OCI-LY1 (cell line): ENCODE results near the gene BAIAP2.

ENCODE experiments used
- H2AFZ ChIP-seq: fragments of 200-600 bp; sonication (generic), shearing (Covaris generic); 2 replicates; pipeline ENCODE4 v1.6.0; 2014; ENCODE audit warnings: antibody characterized with exemption, mild to moderate bottlenecking, low read length
- H3F3A ChIP-seq: fragments of 200-600 bp; sonication (generic), shearing (Covaris generic); 2 replicates; pipeline ENCODE4 v1.6.0; 2014; ENCODE audit warnings: mild to moderate bottlenecking, antibody characterized with exemption, low read length, moderate library complexity; ENCODE audit not compliant: insufficient read depth
- H3K27ac ChIP-seq: fragments of 200-600 bp; sonication (generic); 2 replicates; pipeline ENCODE4 v1.5.1; 2014; ENCODE audit warnings: low read length, mixed run types, mild to moderate bottlenecking, low read depth; ENCODE audit not compliant: poor library complexity, severe bottlenecking
- H3K27me3 ChIP-seq: fragments of 200-600 bp; sonication (generic); 2 replicates; pipeline ENCODE4 v1.6.0; 2014; ENCODE audit warnings: antibody characterized with exemption, mild to moderate bottlenecking, low read length, moderate library complexity; ENCODE audit not compliant: insufficient read depth
- H3K36me3 ChIP-seq: fragments of 200-600 bp; sonication (generic); 2 replicates; pipeline ENCODE4 v1.6.1; 2014; ENCODE audit warnings: mild to moderate bottlenecking, antibody characterized with exemption, low read length, moderate library complexity, mixed read lengths; ENCODE audit not compliant: insufficient read depth
- H3K4me1 ChIP-seq: fragments of 200-600 bp; sonication (generic); 2 replicates; pipeline ENCODE4 v1.5.1; 2014; ENCODE audit warnings: mild to moderate bottlenecking, low read length, moderate library complexity; ENCODE audit not compliant: insufficient read depth, severe bottlenecking
- H3K4me2 ChIP-seq: fragments of 200-600 bp; sonication (generic), shearing (Covaris generic); 2 replicates; pipeline ENCODE4 v1.6.1; 2014; ENCODE audit warnings: low read length
- H3K4me3 ChIP-seq: fragments of 200-600 bp; sonication (generic); 2 replicates; pipeline ENCODE4 v1.5.1; 2014; ENCODE audit warnings: low read length, low read depth, mild to moderate bottlenecking, mixed read lengths; ENCODE audit not compliant: poor library complexity, severe bottlenecking
- H3K79me2 ChIP-seq: fragments of 200-600 bp; shearing (Covaris generic); 2 replicates; pipeline ENCODE4 v1.6.1; 2016; ENCODE audit warnings: mixed run types, low read length, mixed read lengths; ENCODE audit not compliant: insufficient read depth
- H3K9ac ChIP-seq: fragments of 200-600 bp; sonication (generic), shearing (Covaris generic); 2 replicates; pipeline ENCODE4 v1.6.1; 2014; ENCODE audit warnings: mild to moderate bottlenecking, low read length, mixed read lengths
- H3K9me2 ChIP-seq: fragments of 200-600 bp; sonication (generic), shearing (Covaris generic); 2 replicates; pipeline ENCODE4 v1.6.1; 2014; ENCODE audit warnings: low read depth, mild to moderate bottlenecking, low read length, mixed read lengths
- H3K9me3 ChIP-seq: fragments of 200-600 bp; shearing (Covaris generic); 2 replicates; pipeline ENCODE4 v1.6.1; 2014; ENCODE audit warnings: low read length, mixed read lengths
- H4K20me1 ChIP-seq: fragments of 200-600 bp; sonication (generic), shearing (Covaris generic); 2 replicates; pipeline ENCODE4 v1.6.0; 2016; ENCODE audit warnings: mild to moderate bottlenecking, low read length; ENCODE audit not compliant: insufficient read depth
- EZH2 ChIP-seq: fragments of 200-600 bp; sonication (generic), shearing (Covaris generic); IDR thresholded peaks from 2 replicates; pipeline ENCODE4 v1.8.0; 2017; ENCODE audit warnings: borderline replicate concordance, mixed run types, mild to moderate bottlenecking, antibody characterized with exemption, low read length, moderate library complexity, mixed read lengths
- TF ChIP-seq, protein P1 (sequence below): fragments of 200-600 bp; sonication (generic), shearing (Covaris generic); IDR thresholded peaks from 2 replicates; pipeline ENCODE4 v1.5.1; 2017; ENCODE audit warnings: mild to moderate bottlenecking, antibody characterized with exemption, low read length, moderate library complexity, mixed read lengths

The BAIAP2 gene

DNA sequence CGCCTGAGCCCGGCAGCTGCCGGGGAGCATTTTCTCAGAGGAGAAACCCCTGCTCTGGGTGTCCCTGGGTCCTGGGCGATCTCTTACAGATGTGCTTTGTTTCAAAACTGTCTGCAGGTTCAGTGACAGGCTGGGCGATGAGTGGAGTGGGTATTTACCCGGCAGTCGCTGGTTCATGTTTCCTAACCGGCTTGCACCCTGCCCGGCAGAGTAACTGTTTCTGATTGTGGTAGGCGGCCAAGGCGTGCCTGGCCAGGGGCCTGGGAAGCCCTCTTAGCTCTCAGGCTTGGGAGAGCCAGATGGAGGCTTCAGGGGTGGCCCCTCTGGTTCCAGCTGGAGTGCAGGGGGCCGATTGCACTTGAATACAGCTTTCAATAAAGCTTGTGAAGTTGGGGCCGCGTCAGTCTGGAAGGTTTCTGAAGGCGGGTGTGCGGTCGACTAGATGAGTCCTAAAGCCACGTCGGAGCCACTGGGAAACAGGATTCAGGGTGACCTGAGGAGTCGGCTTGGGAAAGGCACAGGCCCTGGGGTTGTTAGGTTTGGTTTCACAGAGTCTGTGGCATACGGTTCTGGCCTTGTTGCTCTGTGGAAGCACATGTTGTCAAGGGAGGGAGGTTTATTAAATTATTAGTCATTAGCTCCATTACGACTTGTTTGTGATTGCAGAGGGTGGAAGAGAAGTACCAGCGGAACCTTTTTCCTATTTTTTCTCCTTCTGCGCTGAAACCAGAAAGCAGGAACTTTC lies 1.4 kb downstream of the BAIAP2 start:
- Histone ChIP-seq H3K9ac (no peak overlapping the region), H3K4me2 (no peak overlapping the region), H3K9me3 (no peaks in the 10 kb centered on the region), H3K27me3 (peaks cover 16% of the 10 kb centered on the region; the same call in 1 of the 2 replicates), H3K27ac (no peak overlapping the region), H3K4me3 (no peak overlapping the region), H3K4me1 (no peaks in the 10 kb centered on the region), H4K20me1 (no peaks in the 10 kb centered on the region), H3K79me2 (no peaks in the 10 kb centered on the region), H3K9me2 (no peaks in the 10 kb centered on the region), H3F3A (no peaks in the 10 kb centered on the region), H3K36me3 (no peaks in the 10 kb centered on the region), H2AFZ (no peak overlapping the region)
- TF ChIP-seq EZH2, result no peak
- TF ChIP-seq, protein P1, sequence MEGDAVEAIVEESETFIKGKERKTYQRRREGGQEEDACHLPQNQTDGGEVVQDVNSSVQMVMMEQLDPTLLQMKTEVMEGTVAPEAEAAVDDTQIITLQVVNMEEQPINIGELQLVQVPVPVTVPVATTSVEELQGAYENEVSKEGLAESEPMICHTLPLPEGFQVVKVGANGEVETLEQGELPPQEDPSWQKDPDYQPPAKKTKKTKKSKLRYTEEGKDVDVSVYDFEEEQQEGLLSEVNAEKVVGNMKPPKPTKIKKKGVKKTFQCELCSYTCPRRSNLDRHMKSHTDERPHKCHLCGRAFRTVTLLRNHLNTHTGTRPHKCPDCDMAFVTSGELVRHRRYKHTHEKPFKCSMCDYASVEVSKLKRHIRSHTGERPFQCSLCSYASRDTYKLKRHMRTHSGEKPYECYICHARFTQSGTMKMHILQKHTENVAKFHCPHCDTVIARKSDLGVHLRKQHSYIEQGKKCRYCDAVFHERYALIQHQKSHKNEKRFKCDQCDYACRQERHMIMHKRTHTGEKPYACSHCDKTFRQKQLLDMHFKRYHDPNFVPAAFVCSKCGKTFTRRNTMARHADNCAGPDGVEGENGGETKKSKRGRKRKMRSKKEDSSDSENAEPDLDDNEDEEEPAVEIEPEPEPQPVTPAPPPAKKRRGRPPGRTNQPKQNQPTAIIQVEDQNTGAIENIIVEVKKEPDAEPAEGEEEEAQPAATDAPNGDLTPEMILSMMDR, result no peak

DNA sequence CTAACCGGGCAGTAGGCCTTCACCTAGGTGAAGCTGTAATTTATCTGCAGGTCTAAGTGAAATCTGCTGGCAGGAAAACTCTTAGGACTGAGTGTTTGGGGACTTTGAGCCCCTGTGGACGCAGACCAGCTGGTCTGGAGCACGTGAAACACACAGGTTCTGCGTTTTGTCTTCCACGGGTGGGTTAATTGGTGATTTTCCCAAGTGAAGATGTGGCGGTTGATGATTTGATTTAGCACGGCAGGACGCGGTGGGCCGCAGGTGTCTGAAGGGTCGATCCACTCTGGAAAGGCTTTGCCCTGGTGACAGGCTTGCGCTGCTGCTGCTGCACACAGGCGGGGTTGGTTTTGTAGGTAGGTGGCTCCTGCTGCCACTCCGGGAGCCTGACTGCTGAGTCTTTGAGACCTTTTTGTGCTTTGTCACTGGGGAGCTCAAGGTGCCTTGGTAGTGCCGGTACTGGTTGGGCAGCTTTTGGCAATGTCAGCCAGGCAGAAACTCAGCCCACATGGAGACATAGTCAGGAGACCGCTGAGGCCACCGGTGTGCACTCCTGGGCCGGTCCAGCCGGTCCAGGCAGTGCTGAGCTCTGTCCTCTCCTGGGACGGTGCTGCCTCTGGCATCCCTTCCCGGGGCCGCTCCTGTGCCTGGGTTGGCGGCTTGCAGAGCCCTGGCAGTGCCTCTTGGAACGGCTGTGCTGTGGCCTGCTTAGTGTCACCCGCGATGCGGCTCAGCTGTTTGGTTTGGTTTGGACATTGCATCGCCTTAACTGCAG lies 2.3 kb downstream of the BAIAP2 start:
- H3K36me3 ChIP-seq, result no peaks in the 10 kb centered on the region
- no peak overlapping the region for H3K9ac ChIP-seq
- H2AFZ ChIP-seq, result no peak overlapping the region
- H3K4me2 ChIP-seq, result no peak overlapping the region
- no peaks in the 10 kb centered on the region for H3F3A ChIP-seq
- H3K27ac ChIP-seq, result no peak overlapping the region
- no peaks in the 10 kb centered on the region for H4K20me1 ChIP-seq
- H3K79me2 ChIP-seq, result no peaks in the 10 kb centered on the region
- H3K9me2 ChIP-seq, result no peaks in the 10 kb centered on the region
- H3K4me1 ChIP-seq, result no peaks in the 10 kb centered on the region
- no peak overlapping the region for H3K4me3 ChIP-seq
- H3K27me3 ChIP-seq, result peaks cover 12% of the 10 kb centered on the region; the same call in 1 of the 2 replicates
- no peak for TF ChIP-seq EZH2
- TF ChIP-seq, protein P1, result no peak
- no peaks in the 10 kb centered on the region for H3K9me3 ChIP-seq

DNA sequence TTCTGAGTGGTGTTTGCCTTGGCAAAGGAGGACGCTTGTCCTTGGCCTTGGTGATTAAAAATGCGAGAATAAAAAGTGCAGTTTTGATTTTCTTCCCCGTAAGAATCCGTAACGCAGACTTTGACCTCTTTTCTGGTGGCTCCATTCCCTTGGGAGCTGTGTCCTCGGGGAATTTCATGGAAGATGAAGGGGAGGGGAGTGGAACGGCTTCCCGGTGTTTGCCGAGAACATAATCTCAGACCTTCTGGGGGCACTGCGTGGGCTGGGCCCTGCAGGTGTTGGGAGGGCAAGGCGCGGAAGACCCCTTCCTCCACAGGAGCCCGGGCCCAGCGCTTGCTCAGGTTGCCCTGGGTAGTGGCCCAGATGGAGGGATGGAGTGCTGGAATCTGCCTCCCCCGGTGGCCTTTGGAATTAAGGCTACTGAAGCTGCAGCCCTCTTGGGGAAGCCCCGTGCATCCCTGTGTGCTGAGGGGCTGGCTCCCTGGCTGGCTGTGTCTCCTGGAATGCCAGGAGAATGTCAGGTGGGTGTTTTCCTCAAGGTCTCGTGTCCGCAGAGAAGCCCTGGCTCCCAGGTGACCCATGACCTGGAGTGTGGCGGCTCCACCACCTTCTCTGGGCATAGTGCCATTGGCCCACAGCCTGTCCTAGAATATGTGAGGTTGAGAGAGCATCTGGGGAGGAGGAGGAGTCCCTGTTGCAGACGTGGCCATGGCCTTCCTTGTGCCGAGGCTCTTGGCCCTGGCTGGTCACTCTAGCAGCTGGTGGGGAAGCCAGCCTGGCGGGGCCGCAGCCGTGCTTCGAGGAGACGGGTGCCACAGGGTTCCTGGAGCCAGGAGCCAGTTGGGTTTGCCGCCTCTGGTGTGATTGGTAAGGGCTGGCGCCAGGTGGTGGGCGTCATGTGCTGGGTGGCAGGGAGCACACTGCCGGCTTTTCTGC lies 3.1 kb downstream of the BAIAP2 start:
- Histone ChIP-seq H3K9ac (no peak overlapping the region), H3K9me3 (no peaks in the 10 kb centered on the region), H3K27ac (no peak overlapping the region), H3K9me2 (no peaks in the 10 kb centered on the region), H3K79me2 (no peaks in the 10 kb centered on the region), H3K4me1 (no peaks in the 10 kb centered on the region), H3F3A (no peaks in the 10 kb centered on the region), H4K20me1 (no peaks in the 10 kb centered on the region), H3K27me3 (peaks cover 7% of the 10 kb centered on the region; the same call in 1 of the 2 replicates), H3K36me3 (no peaks in the 10 kb centered on the region), H3K4me3 (no peak overlapping the region), H2AFZ (no peak overlapping the region), H3K4me2 (no peak overlapping the region)
- TF ChIP-seq EZH2, result no peak
- TF ChIP-seq, protein P1, result no peak
